ENCODE measurements around the gene CFAP45. TPM values are rescaled to one million over a fixed set of nuclear protein-coding genes. Genes with fewer than 3 reads are reported as not detected.
A peak's percentile ranks its signal among the peaks of the same experiment; 100 is the strongest.

The CFAP45 gene
- total and polyA plus RNA-seq, 12 donors = 0.17 to 1.5 (median 0.56) TPM

- H3K27ac ChIP-seq = peak overlapping the region in 1 of 10 donors; percentile 58
- peak in 1 of 8 donors; percentile 35 for ATAC-seq
- H3K27me3 ChIP-seq = peaks cover 0 to 2% (median 0%) of the 10 kb centered on the region in 7 donors
- H3K36me3 ChIP-seq = no peaks in the 10 kb centered on the region
- no peaks in the 10 kb centered on the region for H3K9me3 ChIP-seq
- intact Hi-C loops (cut with DNase I) = loop anchor here in 1 of 10 donors (10.0 kb wide), 1 partner anchor 665 kb away; no protein-coding TSS in a partner anchor
- WGBS, 2 donors = 86 to 91% methylated on average over 4 of the region's 4 CpGs
- peaks cover 0 to 33% (median 0%) of the 10 kb centered on the region in 9 donors for H3K4me1 ChIP-seq
- TF ChIP-seq CTCF (IDR thresholded peaks at IDR 0.05) = no peak
- no peak overlapping the region for H3K4me3 ChIP-seq
- no peak for DNase-seq
Observed at GRCh38 chr1:159879977-159880376, 20.0 kb downstream of the CFAP45 start.

DNA sequence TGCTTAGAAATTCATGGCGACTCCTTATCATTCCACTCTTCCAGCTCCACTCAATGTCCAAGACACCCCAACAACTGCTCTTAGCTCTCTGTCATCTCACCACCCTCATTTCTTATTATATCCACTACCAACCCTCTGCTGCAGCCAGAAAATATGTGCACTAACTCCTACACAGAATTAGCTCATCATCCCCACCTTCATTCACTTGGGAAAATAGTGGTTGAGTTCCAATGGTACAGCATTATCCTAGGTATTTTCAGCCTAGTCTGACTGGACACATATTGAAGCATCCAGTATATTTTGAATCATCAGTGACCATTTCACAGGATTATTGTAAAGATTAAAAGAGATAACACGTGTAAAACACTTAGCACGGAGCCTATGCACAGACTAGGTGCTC lies 20.8 kb downstream of the CFAP45 start:
- no peak overlapping the region for H3K27ac ChIP-seq
- no peaks in the 10 kb centered on the region for H3K9me3 ChIP-seq
- no peak for ATAC-seq
- H3K36me3 ChIP-seq = no peaks in the 10 kb centered on the region
- DNase-seq = no peak
- WGBS, 2 donors = 77 to 83% methylated on average over 3 of the region's 3 CpGs
- H3K27me3 ChIP-seq = peaks cover 0 to 2% (median 0%) of the 10 kb centered on the region in 7 donors
- TF ChIP-seq CTCF (IDR thresholded peaks at IDR 0.05) = no peak
- intact Hi-C loops (cut with DNase I) = no loop called here
- H3K4me1 ChIP-seq = peaks cover 0 to 33% (median 0%) of the 10 kb centered on the region in 9 donors
- no peak overlapping the region for H3K4me3 ChIP-seq

GRCh38 chr1:159877695-159878444 lies 22.1 kb downstream of the CFAP45 start:
- peaks cover 0 to 6% (median 0%) of the 10 kb centered on the region in 7 donors for H3K27me3 ChIP-seq
- peaks cover 0 to 33% (median 0%) of the 10 kb centered on the region in 9 donors for H3K4me1 ChIP-seq
- no peak for TF ChIP-seq CTCF (IDR thresholded peaks at IDR 0.05)
- no peak for DNase-seq
- intact Hi-C loops (cut with DNase I) = no loop called here
- 95 to 96% methylated on average over 6 of the region's 6 CpGs for WGBS, 2 donors
- H3K36me3 ChIP-seq = no peaks in the 10 kb centered on the region
- no peak for ATAC-seq
- no peak overlapping the region for H3K27ac ChIP-seq
- no peaks in the 10 kb centered on the region for H3K9me3 ChIP-seq
- no peak overlapping the region for H3K4me3 ChIP-seq

GRCh38 chr1:159873530-159874143 lies 26.3 kb downstream of the CFAP45 start:
- no peak overlapping the region for H3K4me3 ChIP-seq
- H3K27me3 ChIP-seq = peaks cover 0 to 23% (median 5%) of the 10 kb centered on the region in 7 donors
- 87 to 91% methylated on average over 4 of the region's 4 CpGs for WGBS, 2 donors
- TF ChIP-seq CTCF (IDR thresholded peaks at IDR 0.05) = no peak
- no peaks in the 10 kb centered on the region for H3K9me3 ChIP-seq
- intact Hi-C loops (cut with DNase I) = loop anchor here in 1 of 10 donors (5.0 kb wide), 1 partner anchor 51 kb away; no protein-coding TSS in a partner anchor
- ATAC-seq = no peak
- peaks cover 0 to 11% (median under 1%) of the 10 kb centered on the region in 9 donors for H3K4me1 ChIP-seq
- no peaks in the 10 kb centered on the region for H3K36me3 ChIP-seq
- no peak for DNase-seq
- no peak overlapping the region for H3K27ac ChIP-seq

Data from heart right ventricle (tissue), 16 donors.